Nephron progenitor cell (in vitro differentiated cells): ENCODE results near the gene DUSP28.

Source experiments
- DNase-seq: peaks from one replicate; pipeline ENCODE4 v3.0.0; 2021
- H3K27ac Mint-ChIP-seq: 2 replicates; pipeline ENCODE4 v1.8.0; 2021; ENCODE audit warnings: mild to moderate bottlenecking, moderate library complexity, mixed read lengths
- H3K27me3 Mint-ChIP-seq: 2 replicates; pipeline ENCODE4 v1.8.0; 2021; ENCODE audit warnings: mild to moderate bottlenecking, low read depth, mixed read lengths; ENCODE audit not compliant: poor library complexity
- H3K36me3 Mint-ChIP-seq: 2 replicates; pipeline ENCODE4 v1.8.0; 2021; ENCODE audit warnings: low read depth, mixed read lengths
- H3K4me1 Mint-ChIP-seq: 2 replicates; pipeline ENCODE4 v1.8.0; 2021; ENCODE audit warnings: mixed read lengths
- H3K4me3 Mint-ChIP-seq: 2 replicates; pipeline ENCODE4 v1.8.0; 2021; ENCODE audit warnings: mild to moderate bottlenecking, moderate library complexity, mixed read lengths
- H3K9me3 Mint-ChIP-seq: 2 replicates; pipeline ENCODE4 v1.8.0; 2021; ENCODE audit warnings: mild to moderate bottlenecking, moderate library complexity, mixed read lengths
- TF ChIP-seq, protein P1 (sequence below): fragments of 200-600 bp; sonication (generic); IDR thresholded peaks from 2 replicates; pipeline ENCODE4 v1.5.0; 2021; ENCODE audit warnings: antibody characterized with exemption

DUSP28 gene

DNA sequence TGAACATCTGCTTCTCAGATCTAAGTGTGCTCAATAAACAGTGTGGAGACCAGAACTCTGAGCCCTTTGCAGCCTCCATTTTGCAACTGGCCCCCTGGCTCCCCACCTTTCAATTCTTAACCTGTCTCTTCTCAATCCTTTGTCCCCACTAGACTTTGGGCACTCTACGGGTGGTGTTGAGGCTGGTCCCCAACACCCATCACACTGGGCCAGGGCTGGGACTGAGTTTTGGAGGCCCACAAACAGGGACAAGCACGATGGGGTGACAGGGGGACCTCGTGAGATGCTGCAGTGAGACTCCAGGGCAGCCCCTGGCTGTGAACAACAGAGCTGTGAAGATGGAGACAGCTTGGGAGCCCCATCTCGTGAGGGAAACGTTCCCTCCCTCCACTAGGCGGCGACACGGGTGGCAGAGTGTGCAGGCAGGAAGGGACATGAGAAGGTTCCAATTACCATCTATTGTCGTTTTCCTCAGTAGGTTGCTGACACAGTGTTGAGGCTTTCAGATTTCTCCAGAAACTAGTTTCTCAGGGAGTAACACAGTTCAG lies 3.5 kb upstream of the DUSP28 start:
- Mint-ChIP-seq H3K4me3 (no peak overlapping the region), H3K4me1 (peaks cover 46% of the 10 kb centered on the region), H3K27me3 (peaks cover 3% of the 10 kb centered on the region), H3K36me3 (peaks cover 27% of the 10 kb centered on the region), H3K9me3 (peaks cover 6% of the 10 kb centered on the region), H3K27ac (no peak overlapping the region)
- peak; percentile 46 for DNase-seq
- TF ChIP-seq, protein P1, sequence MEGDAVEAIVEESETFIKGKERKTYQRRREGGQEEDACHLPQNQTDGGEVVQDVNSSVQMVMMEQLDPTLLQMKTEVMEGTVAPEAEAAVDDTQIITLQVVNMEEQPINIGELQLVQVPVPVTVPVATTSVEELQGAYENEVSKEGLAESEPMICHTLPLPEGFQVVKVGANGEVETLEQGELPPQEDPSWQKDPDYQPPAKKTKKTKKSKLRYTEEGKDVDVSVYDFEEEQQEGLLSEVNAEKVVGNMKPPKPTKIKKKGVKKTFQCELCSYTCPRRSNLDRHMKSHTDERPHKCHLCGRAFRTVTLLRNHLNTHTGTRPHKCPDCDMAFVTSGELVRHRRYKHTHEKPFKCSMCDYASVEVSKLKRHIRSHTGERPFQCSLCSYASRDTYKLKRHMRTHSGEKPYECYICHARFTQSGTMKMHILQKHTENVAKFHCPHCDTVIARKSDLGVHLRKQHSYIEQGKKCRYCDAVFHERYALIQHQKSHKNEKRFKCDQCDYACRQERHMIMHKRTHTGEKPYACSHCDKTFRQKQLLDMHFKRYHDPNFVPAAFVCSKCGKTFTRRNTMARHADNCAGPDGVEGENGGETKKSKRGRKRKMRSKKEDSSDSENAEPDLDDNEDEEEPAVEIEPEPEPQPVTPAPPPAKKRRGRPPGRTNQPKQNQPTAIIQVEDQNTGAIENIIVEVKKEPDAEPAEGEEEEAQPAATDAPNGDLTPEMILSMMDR: peak; percentile 27

DNA sequence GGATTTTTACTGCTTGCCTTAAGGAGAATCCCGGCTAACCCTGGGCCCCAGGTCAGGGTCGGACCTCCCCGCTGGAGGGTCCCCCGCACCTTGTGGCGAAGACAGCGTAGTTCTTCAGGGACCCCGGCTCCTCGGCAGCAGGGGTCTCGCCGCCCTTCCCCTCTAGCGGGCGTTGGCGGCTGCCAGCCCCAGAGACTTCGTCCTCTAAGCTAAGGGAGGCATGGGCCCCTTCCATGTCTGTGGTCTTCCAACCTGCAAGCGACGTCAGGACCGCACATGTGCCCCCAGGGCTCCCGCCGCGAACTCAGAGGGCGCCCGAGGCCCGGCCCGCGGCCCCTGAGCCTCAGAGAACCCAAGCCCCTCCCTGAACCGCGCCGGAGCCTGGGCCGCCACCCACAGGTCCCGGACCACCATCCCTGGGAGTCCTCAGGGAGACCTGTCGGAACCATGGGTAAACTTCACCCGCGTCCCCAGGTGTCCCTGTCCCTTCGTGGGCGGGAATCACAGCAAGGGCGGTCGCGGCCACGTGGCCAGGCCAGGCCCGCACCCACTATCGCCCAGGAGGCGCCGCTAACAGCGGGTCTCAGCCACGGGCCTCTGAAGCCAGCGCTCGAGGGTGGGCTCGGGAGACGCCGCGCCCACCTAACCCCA lies 2.9 kb upstream of the DUSP28 start:
- Mint-ChIP-seq H3K4me1 (peaks cover 45% of the 10 kb centered on the region), H3K4me3 (no peak overlapping the region), H3K9me3 (no peaks in the 10 kb centered on the region), H3K27me3 (peaks cover 3% of the 10 kb centered on the region), H3K36me3 (peaks cover 21% of the 10 kb centered on the region), H3K27ac (no peak overlapping the region)
- TF ChIP-seq, protein P1: no peak
- DNase-seq: no peak

DNA sequence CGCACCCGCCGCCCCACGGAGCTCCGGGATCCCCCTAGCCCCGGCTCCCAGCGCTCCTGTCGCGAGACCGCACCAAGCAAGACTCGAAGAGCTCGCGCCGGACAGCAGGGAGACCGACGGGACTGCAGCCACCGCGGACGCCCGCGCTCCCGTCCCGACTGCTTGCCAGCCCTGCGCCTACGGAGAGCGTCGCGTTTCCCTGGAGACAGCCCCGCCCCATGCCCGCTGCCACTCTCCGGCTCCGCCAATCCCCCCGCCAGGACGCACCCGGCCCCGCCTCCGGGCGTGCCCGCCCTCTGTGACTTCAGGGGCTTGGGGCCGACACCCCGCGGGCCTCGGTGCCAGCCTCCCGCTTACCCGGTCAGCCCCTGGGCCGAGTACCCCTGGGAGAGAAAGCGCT lies 2.3 kb upstream of the DUSP28 start, which contains the start of gene ANKMY1:
Gene ANKMY1, minus strand, starts transcription at position 181 of the 400 bp plus-strand sequence. CDS start 653 bp downstream, outside the sequence.
- Mint-ChIP-seq H3K36me3 (peaks cover 15% of the 10 kb centered on the region), H3K4me1 (peaks cover 43% of the 10 kb centered on the region), H3K27ac (no peak within 1 kb of the TSS), H3K9me3 (no peaks in the 10 kb centered on the region), H3K27me3 (peaks cover 3% of the 10 kb centered on the region), H3K4me3 (peak within 1 kb of the TSS; percentile 64)
- DNase-seq: peak; percentile 88
- TF ChIP-seq, protein P1: no peak

DNA sequence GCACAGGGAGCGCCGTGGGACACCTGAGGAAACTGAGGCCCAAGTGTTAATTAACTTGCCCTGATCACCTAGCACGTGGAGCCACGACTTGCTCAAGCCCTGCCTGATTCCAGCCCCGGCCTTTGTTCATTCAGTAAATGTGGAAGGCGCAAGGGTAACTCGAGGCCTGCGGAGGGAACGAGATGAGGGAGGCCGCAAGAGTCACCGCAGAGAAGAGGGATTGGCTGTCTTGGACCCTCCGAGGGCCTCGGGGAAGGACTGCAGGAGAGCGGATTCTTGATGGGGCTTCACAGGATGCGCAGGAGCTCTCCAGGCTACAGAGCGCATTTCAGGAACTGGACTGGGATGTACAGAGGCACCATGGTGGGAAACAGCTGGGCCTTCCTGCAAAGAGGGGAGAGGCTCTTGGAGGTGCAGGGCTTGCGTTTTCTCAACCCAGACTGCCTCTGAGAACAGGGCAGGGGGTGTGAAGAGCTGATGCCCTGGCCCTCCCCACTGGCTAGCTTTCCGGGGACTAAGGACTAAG lies 1.9 kb upstream of the DUSP28 start:
- Mint-ChIP-seq H3K27me3 (peaks cover 3% of the 10 kb centered on the region), H3K9me3 (no peaks in the 10 kb centered on the region), H3K36me3 (peaks cover 10% of the 10 kb centered on the region), H3K4me1 (peaks cover 38% of the 10 kb centered on the region), H3K27ac (no peak overlapping the region), H3K4me3 (peak overlapping the region; percentile 64)
- DNase-seq: no peak
- TF ChIP-seq, protein P1: no peak

DNA sequence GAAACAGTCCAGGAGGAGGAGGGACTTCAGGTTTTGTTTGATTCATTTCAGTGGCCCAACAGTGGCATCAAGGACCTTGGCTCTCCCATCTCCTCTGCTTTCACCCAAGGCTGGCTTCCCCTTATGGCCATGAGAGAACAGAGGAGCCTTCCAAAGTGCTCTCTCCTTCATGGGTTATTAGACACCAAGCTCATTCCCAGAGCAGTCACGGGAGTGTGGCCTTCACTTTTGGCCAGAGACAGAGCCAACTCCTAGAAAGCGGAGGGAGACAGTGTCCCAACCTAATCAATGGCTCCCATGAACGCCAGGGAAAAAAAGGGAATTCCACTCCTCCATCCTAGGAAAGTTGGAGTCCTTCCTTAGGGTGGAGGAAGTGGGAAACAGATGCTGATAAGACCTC lies 871 bp upstream of the DUSP28 start:
- Mint-ChIP-seq H3K36me3 (peaks cover 13% of the 10 kb centered on the region), H3K27me3 (peaks cover 3% of the 10 kb centered on the region), H3K9me3 (no peaks in the 10 kb centered on the region), H3K4me1 (peaks cover 35% of the 10 kb centered on the region), H3K4me3 (peak overlapping the region; percentile 80), H3K27ac (no peak overlapping the region)
- TF ChIP-seq, protein P1: no peak
- DNase-seq: no peak
